SK-N-SH (cell line): ENCODE results near the gene JPT2. TPM values are rescaled to one million over a fixed set of nuclear protein-coding genes. Genes with fewer than 3 reads are reported as not detected.

Experiments
- CTCF ChIA-PET: fragments of 300-600, 350-600 bp; formaldehyde crosslinking; extraction: SDS; loops from one replicate; lab custom pipeline; 2021; lab: Yijun Ruan, JAX
- POLR2A ChIA-PET: fragments of 350-600 bp; sonication (Branson Sonifier 250); formaldehyde crosslinking; extraction: SDS; loops from one replicate; lab custom pipeline; 2020; ENCODE audit warnings: antibody characterized with exemption, inconsistent platforms; lab: Yijun Ruan, JAX
- DNase-seq: peaks from one replicate; pipeline ENCODE4 v3.0.0; 2012
- H2AFZ ChIP-seq: fragments of 200-600 bp; sonication (generic); 2 replicates; pipeline ENCODE4 v1.8.1; 2016; ENCODE audit warnings: antibody characterized with exemption, mild to moderate bottlenecking, low read depth
- H3F3A ChIP-seq: fragments of 200-600 bp; sonication (generic); replicated peaks from 2 replicates; pipeline ENCODE3; 2016; ENCODE audit warnings: antibody characterized with exemption, mild to moderate bottlenecking; ENCODE audit not compliant: insufficient read depth
- H3K27ac ChIP-seq, 2 experiments: fragments of 200-500 bp in 1 of 2; fragments of 200-600 bp in 1 of 2; sonication (Bioruptor generic) in 1 of 2; sonication (generic), shearing (Covaris generic) in 1 of 2; 2 replicates each; pipeline versions ENCODE4 v1.5.1 to v1.6.1; 2014 to 2016; ENCODE audit warnings: low read depth in 2 of 2, inconsistent platforms in 1 of 2, low read length in 1 of 2, mild to moderate bottlenecking in 1 of 2, mixed read lengths in 1 of 2
- H3K27me3 ChIP-seq: fragments of 200-600 bp; sonication (generic), shearing (Covaris generic); 2 replicates; pipeline ENCODE4 v1.6.1; 2016; ENCODE audit warnings: mixed run types; ENCODE audit not compliant: insufficient read depth
- H3K36me3 ChIP-seq, 2 experiments: fragments of 200-500 bp in 1 of 2; fragments of 200-600 bp in 1 of 2; sonication (Bioruptor generic) in 1 of 2; sonication (generic) in 1 of 2; replicated peaks in 1 of 2; 2 replicates each; pipeline versions ENCODE3 to v1.5.1; 2014 to 2016; ENCODE audit warnings: low read length in 1 of 2, mild to moderate bottlenecking in 1 of 2; ENCODE audit not compliant: insufficient read depth in 2 of 2, control insufficient read depth in 1 of 2
- H3K4me1 ChIP-seq, 2 experiments: fragments of 200-500 bp in 1 of 2; fragments of 200-600 bp in 1 of 2; sonication (Bioruptor generic) in 1 of 2; sonication (generic), shearing (Covaris generic) in 1 of 2; 2 replicates each; pipeline versions ENCODE4 v1.5.1 to v1.6.1; 2014 to 2016; ENCODE audit warnings: low read depth in 1 of 2, low read length in 1 of 2, mixed run types in 1 of 2; ENCODE audit not compliant: insufficient read depth in 2 of 2, control insufficient read depth in 1 of 2
- H3K4me2 ChIP-seq: fragments of 200-600 bp; sonication (generic), shearing (Covaris generic); 2 replicates; pipeline ENCODE4 v1.6.1; 2017; ENCODE audit warnings: mixed run types
- H3K4me3 ChIP-seq, 2 experiments: fragments of 200-500 bp in 1 of 2; fragments of 200-600 bp in 1 of 2; sonication (Bioruptor generic) in 1 of 2; sonication (generic), shearing (Covaris generic) in 1 of 2; 2 replicates each; pipeline versions ENCODE4 v1.5.1 to v1.8.1; 2014 to 2016; ENCODE audit warnings: low read depth in 2 of 2, inconsistent platforms in 1 of 2, low read length in 1 of 2, mild to moderate bottlenecking in 1 of 2, mixed read lengths in 1 of 2, moderate library complexity in 1 of 2
- H3K79me2 ChIP-seq: fragments of 200-600 bp; sonication (generic); 2 replicates; pipeline ENCODE4 v1.8.1; 2017; ENCODE audit warnings: mild to moderate bottlenecking; ENCODE audit not compliant: insufficient read depth
- H3K9ac ChIP-seq: fragments of 200-600 bp; sonication (generic); 2 replicates; pipeline ENCODE4 v1.6.1; 2017; ENCODE audit warnings: mixed run types
- H3K9me2 ChIP-seq: fragments of 200-600 bp; sonication (generic); 2 replicates; pipeline ENCODE4 v1.6.1; 2017; ENCODE audit warnings: mixed run types
- H3K9me3 ChIP-seq: fragments of 200-600 bp; sonication (generic); 2 replicates; pipeline ENCODE4 v1.6.1; 2017; ENCODE audit warnings: mixed run types, mild to moderate bottlenecking, moderate library complexity
- H4K20me1 ChIP-seq: fragments of 200-600 bp; sonication (generic); 2 replicates; pipeline ENCODE4 v1.6.1; 2017; ENCODE audit warnings: mild to moderate bottlenecking, mixed run types; ENCODE audit not compliant: insufficient read depth
- CTCF ChIP-seq: fragments of 200-600 bp; sonication (generic); IDR thresholded peaks from 2 replicates; pipeline ENCODE4 v1.6.1; 2017; ENCODE audit warnings: antibody characterized with exemption, mild to moderate bottlenecking, moderate library complexity
- EP300 ChIP-seq, 2 experiments: IDR thresholded peaks; 2 replicates each; pipeline versions ENCODE4 v1.4.0 to v1.6.1; 2012; ENCODE audit warnings: borderline replicate concordance in 1 of 2, low read depth in 1 of 2, low read length in 1 of 2
- FOXJ3 ChIP-seq: sonication (generic); formaldehyde crosslinking; IDR thresholded peaks from 2 replicates; pipeline ENCODE4 v1.5.1; 2020; ENCODE audit warnings: mild to moderate bottlenecking, missing genetic modification reagents
- FOXM1 ChIP-seq: IDR thresholded peaks from 2 replicates; pipeline ENCODE4 v1.4.0; 2012; ENCODE audit warnings: low read depth, mild to moderate bottlenecking
- MXI1 ChIP-seq: IDR thresholded peaks from 2 replicates; pipeline ENCODE4 v1.6.1; 2012; ENCODE audit warnings: mild to moderate bottlenecking, low read depth, low read length, improper control_type of control experiment
- REST ChIP-seq: IDR thresholded peaks from 2 replicates; pipeline ENCODE4 v1.6.1; 2012; ENCODE audit warnings: mild to moderate bottlenecking, low read depth, low read length, moderate library complexity
- RXRA ChIP-seq: IDR thresholded peaks from 2 replicates; pipeline ENCODE4 v1.4.0; 2012; ENCODE audit warnings: low read depth, mild to moderate bottlenecking, borderline replicate concordance
- SIN3A ChIP-seq: IDR thresholded peaks from 2 replicates; pipeline ENCODE4 v1.6.1; 2012; ENCODE audit warnings: low read depth, mild to moderate bottlenecking, low read length, moderate library complexity, borderline replicate concordance
- SMC3 ChIP-seq: IDR thresholded peaks from 2 replicates; pipeline ENCODE4 v1.6.1; 2012; ENCODE audit warnings: low read depth, low read length, improper control_type of control experiment
- ZBTB33 ChIP-seq: IDR thresholded peaks from 2 replicates; pipeline ENCODE4 v1.4.0; 2012; ENCODE audit warnings: low read depth, borderline replicate concordance
- WGBS: methylation state at CpG from one replicate; pipeline ENCODE4 v1.1.6; 2017; ENCODE audit warnings: low lambda C conversion rate; 5-methylcytosine and 5-hydroxymethylcytosine counted together
- polyA plus RNA-seq, 3 experiments: library from polyadenylated mRNA; depleted of rRNA; stranded (reverse); fragments of >200 nt; gene quantifications; 2 replicates each; pipeline ENCODE4 v1.2.3, GENCODE V29; 2012

The JPT2 gene
- polyA plus RNA-seq, 1 of the 3 experiments (the other 2 are of a cell fraction), result 67.4 TPM

GRCh38 chr16:1712791-1713261, 34.7 kb downstream of the JPT2 start:
- no peaks in the 10 kb centered on the region for H3K27me3 ChIP-seq
- WGBS, result 94% methylated on average over 14 of the region's 14 CpGs
- H3K79me2 ChIP-seq, result peaks cover 100% of the 10 kb centered on the region
- no peak for TF ChIP-seq FOXJ3 (CRISPR knock-in tag)
- no peak for TF ChIP-seq EP300 (IDR thresholded peaks at IDR 0.05; ENCODE audit: borderline replicate concordance in 1 of 2, low read depth in 1 of 2, low read length in 1 of 2)
- no peak for TF ChIP-seq SIN3A
- no peak for TF ChIP-seq FOXM1
- no peak for TF ChIP-seq MXI1
- TF ChIP-seq CTCF, result no peak
- no peak for TF ChIP-seq RXRA
- TF ChIP-seq ZBTB33, result no peak
- no peak for TF ChIP-seq SMC3
- no peak; the same call in 1 of the 2 replicates for TF ChIP-seq REST
- no peak overlapping the region for H3K27ac ChIP-seq
- no peak for DNase-seq
- no peak overlapping the region for H3K9ac ChIP-seq
- no peak overlapping the region for H3K4me3 ChIP-seq
- H3F3A ChIP-seq, result no peaks in the 10 kb centered on the region
- no peaks in the 10 kb centered on the region for H3K9me2 ChIP-seq
- H3K4me1 ChIP-seq, result peaks cover 8 to 9% of the 10 kb centered on the region in 2 experiments; a peak in 3 of 4 replicates
- peaks cover 68% of the 10 kb centered on the region for H4K20me1 ChIP-seq
- H3K36me3 ChIP-seq, result peaks cover 0 to 4% of the 10 kb centered on the region in 2 experiments
- no peak overlapping the region for H3K4me2 ChIP-seq
- no peaks in the 10 kb centered on the region for H3K9me3 ChIP-seq
- H2AFZ ChIP-seq, result no peak overlapping the region
- CTCF ChIA-PET, result interaction anchor here (0.7 to 1.4 kb wide), 2 partner anchors 51 to 136 kb away, joined by 4 read pairs; no protein-coding TSS in a partner anchor
- POLR2A ChIA-PET, result no interaction called here
